DMS53 treated with DMSO at 0.1 percent for 48 hours (cell line): ENCODE results near the gene EEF1AKMT3.

ENCODE experiments used
- DNase-seq: peaks from one replicate; lab custom pipeline; 2025; ENCODE audit not compliant: unreplicated experiment; lab: John Stamatoyannopoulos, UW

Gene EEF1AKMT3

DNA sequence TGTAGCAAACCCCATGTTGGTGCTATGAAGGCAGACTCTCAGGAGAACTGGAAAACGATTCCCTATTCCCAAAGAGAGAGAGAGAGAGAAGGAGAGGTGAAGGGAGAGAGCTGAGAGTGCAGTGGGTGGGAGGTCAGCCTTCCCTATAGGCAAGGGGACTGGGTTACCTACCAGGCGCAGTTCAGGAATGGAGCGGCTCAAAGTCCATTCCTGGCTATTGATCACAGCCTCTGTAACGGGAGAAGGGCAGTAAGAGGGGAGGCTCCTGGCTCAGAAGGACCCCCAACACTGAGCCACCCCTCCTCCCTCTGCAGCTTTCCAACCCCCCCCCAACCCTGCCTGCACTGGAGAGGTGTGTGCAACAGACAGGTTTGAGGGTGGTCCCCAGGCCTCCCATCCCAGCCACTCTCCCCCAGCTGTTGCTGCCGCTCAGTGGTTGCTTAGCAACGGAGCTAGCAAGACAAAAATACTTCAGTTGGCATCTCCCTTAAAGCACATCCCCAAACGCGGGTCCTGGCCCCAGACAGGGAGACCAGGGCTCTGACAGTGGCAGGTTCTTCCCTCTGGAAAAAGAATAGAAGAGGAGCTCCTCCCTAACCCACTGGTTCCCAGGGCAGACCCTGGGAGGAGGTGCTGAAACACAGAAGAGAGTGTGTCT is 37.1 kb upstream of the EEF1AKMT3 start:
- DNase-seq: peak; percentile 31

DNA sequence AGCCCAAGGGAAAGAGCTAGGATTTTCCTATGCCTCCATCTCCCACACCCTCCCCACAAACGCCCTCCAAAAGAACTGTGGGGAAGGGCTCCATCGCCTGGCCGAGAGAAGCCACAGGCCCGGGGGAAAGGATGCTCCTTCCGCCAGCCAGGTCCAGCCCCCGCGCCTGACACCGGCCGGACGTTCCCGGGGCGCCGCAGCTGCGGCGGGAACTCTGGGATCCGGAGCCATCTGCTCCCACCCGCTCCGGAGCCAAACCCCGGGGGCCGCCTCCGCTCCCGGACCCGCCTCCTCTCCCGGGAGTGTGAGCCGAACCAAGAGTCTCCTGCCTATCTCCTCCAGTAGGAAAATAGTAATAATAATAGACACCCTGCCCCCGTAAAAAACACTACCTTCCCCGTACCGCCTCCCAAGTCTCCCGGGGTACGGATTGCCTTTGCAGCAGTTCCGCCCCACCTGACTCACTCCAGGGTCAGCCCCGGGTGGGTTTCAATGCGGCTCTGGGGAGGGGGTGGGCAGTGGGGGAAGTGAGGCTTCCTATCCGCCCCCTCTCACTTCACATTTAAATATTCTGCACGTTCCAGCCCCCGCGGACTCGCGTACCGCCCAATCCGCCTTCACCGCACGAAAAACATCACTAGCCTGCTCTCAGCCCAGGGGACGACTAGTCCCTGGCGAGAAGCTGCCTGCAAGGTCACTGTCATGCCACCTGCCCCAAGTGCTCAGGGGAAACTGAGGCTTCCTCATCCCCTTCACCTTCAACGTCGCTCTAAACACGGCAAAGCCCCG is 36.3 kb upstream of the EEF1AKMT3 start:
- peak; percentile 61 for DNase-seq

DNA sequence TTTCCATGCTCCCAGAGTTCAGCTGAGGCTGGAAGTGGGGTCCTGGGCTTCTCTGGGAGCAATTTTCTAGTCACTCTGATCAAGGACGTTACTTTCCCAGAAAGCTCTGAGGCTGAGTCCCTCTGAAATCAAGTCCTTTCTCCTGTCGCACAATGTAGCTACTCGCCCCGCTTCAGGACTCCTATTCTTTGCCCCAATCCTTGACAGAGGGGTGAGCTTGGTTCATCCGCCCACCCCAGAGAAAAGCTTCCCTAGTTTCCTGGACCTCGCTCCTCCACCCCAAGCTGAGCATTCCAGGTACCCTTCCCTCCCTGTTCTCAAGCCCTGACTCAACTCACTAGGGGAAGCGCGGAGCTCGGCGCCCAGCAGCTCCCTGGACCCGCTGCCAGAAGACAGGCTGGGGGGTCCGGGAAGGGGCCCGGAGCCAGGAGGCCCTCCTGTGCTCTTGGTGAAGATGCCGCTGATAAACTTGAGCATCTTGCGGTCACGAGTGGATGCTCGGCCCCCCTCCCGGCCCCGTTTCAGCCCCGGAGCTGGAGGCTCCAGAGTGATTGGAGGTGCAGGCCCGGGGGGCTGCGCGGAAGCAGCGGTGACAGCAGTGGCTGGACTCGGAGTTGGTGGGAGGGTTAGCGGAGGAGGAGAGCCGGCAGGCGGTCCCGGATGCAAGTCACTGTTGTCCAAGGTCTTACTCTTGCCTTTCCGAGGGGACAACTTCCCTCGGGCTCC is 35.5 kb upstream of the EEF1AKMT3 start:
- DNase-seq: peak; percentile 48

DNA sequence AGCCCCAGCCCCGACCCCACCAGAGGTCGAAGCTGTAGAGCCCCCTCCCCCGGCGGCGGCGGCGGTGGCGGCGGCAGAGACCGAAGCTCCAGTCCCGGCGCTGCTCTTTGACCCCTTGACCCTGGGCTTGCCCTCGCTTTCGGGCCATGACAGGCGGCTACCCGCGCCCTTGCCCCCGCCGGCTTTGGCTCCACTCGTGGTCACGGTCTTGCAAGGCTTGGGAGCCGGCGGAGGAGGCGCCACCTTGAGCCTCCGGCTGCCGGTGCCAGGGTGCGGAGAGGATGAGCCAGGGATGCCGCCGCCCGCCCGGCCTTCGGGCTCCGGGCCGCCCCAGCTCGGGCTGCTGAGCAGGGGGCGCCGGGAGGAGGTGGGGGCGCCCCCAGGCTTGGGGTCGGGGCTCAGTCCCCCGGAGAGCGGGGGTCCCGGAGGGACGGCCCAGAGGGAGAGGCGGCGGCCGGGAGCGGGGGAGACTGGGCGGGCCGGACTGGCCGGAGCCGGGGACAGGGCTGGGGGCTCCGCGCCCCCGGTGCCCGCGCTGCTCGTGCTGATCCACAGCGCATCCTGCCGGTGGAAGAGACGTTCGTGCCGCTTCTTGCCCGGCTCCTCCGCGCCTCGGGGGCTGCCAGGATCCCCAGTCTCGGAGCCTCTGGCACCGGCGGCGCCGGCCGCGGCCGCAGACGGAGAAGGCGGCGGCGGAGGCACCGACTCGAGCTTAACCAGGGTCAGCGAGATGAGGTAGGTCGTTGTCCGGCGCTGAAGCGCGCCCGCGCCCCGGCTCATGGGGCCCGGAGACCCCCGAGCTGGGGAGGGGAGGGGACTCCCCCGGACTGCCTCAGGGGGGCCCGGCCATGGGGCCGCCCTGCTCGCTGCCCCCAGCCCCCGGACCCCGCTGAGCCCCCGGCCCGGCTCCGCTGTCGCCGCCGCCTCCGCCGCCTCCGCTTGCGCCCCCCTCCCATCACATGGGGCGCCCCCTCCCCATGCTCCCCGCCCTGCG is 34.6 kb upstream of the EEF1AKMT3 start:
- DNase-seq: no peak

DNA sequence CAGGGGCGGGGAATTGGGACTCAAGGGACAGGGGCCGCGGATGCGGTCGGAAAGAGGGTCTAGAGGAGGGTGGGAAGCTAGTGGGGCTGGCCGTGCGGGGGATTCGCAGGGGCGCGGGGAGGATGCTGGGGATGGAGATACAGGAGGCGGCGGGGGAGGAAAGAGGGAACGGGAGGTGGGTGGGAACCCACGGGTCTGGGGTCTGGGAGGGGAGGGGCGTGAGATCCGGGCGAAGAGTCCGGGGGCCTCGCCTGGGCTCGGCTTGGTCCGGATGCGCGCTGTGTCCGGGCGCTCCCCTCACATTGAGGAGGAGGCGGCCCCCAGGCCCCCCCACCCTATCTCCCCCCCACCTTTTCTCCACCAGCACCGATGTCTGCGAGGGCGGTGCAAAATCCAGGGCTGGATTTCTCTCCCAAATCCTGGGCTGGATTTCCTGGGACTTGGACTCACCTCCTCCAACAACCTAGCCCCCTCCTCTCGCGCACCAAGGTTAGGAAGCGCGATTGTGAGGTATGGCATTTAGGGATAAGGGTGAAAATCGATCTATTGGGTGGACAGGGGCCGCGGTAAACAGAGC is 33.7 kb upstream of the EEF1AKMT3 start, which contains the start of gene AGAP2:
AGAP2 (minus strand) TSS at position 82 of the 577 bp plus-strand sequence. CDS start 496 bp downstream, outside the sequence.
- DNase-seq: no peak

DNA sequence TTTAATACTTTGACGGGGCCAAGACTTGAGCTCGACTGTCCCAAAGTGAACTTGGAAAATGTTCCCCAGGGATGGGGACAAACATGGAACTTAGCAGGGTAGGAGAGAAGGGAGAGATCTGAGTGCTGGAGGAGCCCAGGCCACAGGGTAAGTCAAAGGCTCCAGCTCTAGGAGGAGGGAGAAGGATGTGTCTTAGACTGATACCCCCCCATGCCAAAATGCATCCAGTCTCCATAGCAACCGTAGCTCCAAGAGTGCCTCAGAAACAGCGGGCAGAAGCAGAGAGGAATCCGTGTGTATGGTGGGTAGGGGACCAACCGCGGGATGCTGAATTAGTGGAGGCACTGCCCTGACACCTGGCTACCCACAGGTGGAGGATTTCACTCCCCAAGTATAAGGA is 33.0 kb upstream of the EEF1AKMT3 start:
- DNase-seq: no peak

DNA sequence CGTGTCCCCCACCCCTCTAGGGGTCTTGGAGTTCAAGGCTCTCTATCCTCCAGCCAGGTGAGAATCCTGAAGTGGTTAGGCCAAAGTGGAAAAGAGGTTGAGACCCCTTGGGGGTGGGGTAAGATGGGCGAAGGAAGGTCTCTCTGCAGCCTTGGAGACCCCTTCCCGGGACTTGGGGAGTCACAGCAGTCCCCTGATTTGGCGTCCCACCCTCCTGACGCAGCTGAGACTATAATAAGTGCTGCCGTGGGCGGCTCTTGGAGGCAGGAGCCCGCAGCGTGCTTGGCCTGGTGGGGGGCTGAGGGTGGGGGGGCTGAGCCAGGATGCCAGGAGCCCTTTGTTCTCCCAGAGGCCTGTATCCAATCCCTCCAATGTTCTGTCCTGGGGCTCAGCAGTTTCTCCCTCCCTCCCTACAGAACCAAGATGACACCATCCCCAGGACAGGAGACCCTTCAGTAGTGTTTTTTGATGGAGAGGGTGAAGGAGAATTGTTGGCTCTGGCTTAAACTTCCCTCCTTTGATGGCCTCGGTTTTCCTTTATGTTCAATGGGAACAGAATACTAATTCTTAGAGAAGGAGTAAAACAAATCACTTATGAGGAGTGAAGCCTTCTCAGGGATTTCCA is 32.4 kb upstream of the EEF1AKMT3 start:
- DNase-seq: no peak

DNA sequence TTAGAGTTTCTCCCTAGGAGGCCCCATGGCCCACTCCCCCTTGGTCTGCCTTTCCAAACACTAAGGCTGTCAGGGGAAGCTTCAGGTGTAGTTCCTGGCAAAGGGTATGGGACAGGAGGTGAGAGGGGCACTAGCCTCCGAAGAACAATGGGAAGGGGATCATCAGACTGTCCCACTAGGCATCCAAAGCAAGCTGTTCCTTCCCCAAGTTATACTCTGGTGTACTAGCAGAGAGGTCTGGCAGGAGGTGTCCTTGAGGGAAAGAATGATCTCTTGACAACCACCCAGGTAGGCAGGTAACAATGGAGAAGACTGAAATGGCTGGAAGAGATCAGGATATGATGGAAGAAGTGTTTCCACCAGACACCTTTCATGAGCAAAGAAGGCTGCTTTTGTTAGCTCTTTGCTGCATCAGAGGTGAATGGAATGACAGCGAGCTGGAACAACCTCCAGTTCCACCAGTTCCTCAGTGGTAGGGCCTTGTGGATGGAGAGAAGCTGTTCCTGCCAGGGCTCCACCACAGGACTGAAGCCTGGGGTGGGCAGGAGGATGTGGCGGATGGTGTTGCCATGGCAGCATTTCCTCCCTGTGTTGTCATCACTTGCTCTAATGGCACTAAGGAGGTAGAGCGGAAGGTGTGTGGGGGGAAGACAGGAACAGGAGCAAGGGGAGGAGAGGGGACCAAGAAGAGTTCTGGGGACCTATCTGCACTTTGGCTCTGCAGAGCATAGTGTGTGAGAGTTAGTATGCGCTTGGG is 31.6 kb upstream of the EEF1AKMT3 start:
- DNase-seq: no peak

DNA sequence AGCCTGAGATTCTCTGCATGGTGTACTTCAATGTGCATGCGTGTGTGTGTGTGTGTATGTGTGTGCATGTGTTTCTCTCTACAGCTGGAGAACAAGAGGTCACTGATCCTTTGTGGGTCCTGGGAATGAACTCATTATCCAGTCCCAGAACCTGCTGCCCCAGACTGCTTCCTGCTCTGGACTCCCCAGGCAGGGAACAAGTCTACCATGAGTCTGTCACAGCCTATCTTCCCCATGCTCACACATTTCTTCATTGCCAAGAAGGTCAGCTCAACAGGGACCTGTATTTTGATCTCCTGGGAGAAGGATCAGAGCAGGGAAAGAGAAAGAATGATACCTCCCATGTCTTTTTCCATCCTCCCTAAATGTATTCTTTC is 31.0 kb upstream of the EEF1AKMT3 start:
- no peak for DNase-seq

DNA sequence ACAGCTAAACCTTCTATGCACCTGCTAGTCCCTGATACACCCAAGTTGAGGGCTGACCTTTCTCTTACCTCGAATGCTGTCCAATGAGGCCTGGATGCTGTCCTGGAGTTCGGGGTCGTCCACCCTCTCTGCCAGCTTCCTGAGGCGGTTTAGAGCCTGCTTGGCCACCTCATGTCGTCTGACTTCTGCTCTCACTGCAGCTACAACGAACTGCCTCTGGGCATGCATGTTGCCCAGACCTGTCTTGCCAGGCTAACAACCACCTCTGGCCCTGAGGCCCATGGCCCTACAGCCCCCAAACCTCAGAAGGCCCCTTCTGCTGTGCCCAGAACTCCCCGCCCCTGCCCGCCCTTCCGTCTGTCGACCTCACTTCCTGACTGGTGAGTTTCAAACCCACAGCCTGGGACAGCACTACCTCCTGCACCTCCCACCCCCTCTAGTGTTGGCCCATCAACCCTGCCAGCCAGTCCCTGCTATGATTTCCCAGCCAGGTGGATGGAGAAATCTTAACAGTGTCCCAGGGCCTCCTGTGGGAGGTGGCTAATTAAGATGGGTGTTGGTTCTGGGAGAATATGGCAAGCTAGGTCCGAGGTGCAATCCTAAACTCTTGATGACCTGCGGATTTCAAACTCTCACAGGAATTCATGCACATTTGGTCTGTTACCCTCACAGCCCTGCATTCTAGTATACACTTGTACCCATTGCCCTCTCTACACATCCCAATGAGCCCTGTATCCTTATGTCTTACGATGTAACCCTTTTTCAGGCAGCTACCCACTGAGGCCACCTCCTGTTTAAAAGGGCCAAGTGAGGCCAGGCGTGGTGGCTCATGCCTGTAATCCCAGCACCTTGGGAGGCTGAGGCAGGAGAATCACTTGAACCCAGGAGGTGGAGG is 30.3 kb upstream of the EEF1AKMT3 start:
- DNase-seq: no peak

DNA sequence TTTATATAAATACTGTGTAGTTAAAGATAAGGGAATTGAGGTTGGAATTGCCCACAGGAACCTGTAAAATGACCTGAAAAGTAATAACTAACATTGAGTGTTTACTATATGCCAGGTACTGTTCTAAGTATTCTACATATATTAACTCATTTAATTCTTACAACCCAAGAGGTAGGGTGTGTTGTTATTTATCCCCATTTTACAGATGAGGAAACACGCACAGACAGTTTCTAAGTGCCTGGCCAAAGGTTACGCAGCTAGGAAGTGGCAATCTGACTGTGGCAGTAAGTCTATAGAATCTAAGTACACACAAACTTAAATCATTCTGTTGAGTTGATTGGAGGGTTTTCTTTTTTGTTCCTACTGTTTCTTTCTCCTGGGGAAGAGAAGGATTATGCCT is 28.6 kb upstream of the EEF1AKMT3 start:
- no peak for DNase-seq

DNA sequence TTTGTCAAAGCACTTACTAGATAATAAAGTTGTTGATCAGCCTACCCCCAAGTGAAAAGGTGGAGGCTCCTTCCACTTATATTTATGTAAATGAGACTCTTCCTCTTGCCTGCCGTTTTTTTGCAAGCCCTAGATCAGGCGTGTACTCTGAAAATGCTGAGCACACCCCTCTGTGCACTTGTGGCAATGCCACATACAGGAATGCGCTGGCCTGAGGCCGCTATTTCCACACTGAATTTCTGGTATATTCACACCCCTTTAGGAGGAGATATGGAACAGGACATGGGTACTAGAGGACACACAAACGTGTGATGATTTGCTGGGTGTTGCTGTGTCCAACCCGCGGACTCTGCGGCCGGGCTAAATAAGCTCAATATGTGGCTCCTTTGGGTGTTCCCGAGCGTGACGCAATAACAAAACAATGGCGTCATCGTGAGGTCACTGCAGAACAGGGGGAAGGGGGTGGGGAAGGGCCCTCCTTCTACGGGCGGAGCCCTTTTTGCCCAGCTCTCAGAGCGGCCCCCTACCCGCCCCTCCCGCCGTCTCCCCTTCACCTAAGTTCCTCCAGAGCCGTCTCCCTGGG is 28.1 kb upstream of the EEF1AKMT3 start:
- peak; percentile 69 for DNase-seq

DNA sequence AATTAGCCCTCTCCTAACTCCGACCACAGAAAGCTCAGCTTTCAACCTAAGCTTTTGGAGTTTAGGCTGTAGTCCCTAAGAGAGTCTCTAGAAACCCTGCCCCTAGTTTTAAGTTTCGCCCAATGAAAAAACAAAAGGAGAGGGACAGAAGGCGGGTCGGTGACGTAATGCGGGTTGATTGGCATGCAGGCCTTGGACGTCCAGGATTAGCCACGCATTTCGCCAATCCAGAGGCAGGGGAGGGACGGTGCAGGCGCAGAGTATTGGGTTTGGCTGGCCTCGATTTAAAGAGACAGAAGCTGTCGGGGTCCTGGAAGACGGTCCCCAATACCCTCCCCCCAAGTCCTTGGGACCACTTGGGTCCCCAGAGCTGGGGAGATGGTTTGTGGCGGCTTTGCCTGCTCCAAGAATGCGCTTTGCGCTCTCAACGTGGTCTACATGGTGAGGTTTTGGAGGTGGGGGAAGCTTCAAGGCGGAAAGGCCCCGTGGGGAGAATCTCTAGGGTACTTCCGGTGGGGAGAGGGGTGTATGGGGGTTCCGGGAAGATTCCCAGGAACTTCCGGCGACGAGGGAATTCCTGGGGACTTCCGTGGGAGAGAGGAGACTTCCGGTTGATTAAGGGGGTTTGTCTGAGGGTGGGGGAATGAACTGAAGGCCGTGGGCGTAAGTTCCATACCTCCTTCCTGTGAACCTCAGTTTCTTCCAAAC is 27.5 kb upstream of the EEF1AKMT3 start, which contains the start of gene TSPAN31:
TSPAN31 (plus strand) TSS at position 263 of the 708 bp plus-strand sequence; CDS start at position 379, 116 bp downstream.
- DNase-seq: peak; percentile 99

DNA sequence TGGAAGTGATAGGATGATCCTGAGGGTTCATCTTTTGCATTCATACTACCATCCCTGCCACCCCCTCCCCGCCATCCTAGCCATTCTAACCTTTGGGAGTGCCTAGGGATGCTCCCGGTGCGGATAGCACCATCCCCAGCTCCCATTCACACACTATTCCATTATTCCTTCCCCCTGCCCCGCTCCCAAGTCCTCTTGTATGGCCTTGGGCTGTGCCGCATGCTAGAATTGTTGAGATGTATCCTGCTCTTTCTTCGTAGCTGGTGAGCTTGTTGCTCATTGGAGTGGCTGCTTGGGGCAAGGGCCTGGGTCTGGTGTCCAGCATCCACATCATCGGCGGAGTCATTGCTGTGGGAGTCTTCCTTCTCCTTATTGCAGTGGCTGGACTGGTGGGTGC is 26.9 kb upstream of the EEF1AKMT3 start:
- DNase-seq: no peak

DNA sequence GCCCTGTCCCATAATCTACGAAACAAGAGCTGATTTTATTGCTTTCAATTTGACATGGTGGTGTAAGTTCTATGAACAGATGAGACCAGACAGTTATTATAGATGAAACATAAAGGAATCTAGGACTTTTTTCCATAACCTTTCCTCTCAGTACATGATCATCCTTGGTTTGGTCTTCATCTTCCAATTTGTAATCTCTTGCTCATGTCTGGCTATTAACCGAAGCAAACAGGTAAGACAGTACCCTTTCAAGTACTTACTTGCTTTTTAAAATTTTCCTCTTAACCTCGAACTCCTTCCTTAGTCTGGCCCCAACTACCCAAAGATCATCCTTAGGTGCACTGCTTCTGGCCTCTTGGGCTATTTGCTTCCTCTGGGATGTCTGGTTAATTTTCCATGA is 26.4 kb upstream of the EEF1AKMT3 start:
- no peak for DNase-seq

DNA sequence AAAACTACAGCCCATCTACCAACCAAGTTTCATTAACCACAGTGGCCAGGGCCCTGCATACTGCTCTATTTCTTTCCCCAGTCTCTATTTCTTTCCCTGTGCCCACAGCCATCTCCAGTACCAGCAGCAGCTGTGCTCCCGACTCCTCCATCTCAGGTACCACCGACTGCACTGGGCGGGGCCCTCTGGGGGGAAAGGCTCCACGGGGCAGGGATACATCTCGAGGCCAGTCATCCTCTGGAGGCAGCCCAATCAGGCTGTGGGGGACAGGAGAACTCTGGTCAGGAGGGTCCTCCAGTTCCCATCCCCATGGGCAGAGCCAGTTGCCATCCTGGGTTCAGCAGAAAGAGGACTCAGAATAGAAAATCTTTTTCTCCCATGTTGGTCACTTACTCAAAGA is 23.4 kb upstream of the EEF1AKMT3 start:
- no peak for DNase-seq
